GM12891 (cell line): Measurements from ENCODE around the gene NXN.

Source experiments
- POLR2A ChIP-seq: IDR thresholded peaks from 2 replicates; pipeline ENCODE4 v1.6.1; 2011; ENCODE audit warnings: low read depth, low read length, control low read depth
- POLR2AphosphoS5 ChIP-seq: IDR thresholded peaks from 2 replicates; pipeline ENCODE4 v1.6.1; 2011; ENCODE audit warnings: low read depth, low read length, control low read depth

- TF ChIP-seq POLR2A (no peak), POLR2AphosphoS5 (no peak)
Observed at GRCh38 chr17:956905-957304, 22.7 kb downstream of the NXN start.
